ENCODE measurements around the gene CORIN. TPM values are rescaled to one million over a fixed set of nuclear protein-coding genes. Genes with fewer than 3 reads are reported as not detected.

Gene CORIN
- total and polyA plus RNA-seq, 2 donors (not counting 3 experiments of a cell fraction or from before 2014, with no cell fraction given) = 0.07 to 0.40 TPM

GRCh38 chr4:47566566-47566965 is 271.3 kb downstream of the CORIN start:
- Histone ChIP-seq H3K36me3 (ENCODE audit: control insufficient read depth in 2 of 2, extremely low read depth in 1 of 2, insufficient read depth in 2 of 2, low read length in 2 of 2) (peaks cover 0 to 3% of the 10 kb centered on the region in 2 experiments), H3K9me1 (replicated peaks; ENCODE audit: control insufficient read depth, extremely low read depth, insufficient read depth, low read length) (no peaks in the 10 kb centered on the region), H3K4me3 (replicated peaks in 1 of 3; ENCODE audit: insufficient read depth in 1 of 3, low read depth in 1 of 3, low read length in 3 of 3) (no peak overlapping the region), H3K9me3 (replicated peaks; ENCODE audit: control insufficient read depth, insufficient read depth, low read length) (no peaks in the 10 kb centered on the region), H3K9ac (replicated peaks; ENCODE audit: extremely low read depth, insufficient read depth, low read length) (no peak overlapping the region), H3K4me1 (ENCODE audit: control insufficient read depth, extremely low read depth, insufficient read depth, low read length) (peaks cover 2% of the 10 kb centered on the region), H3K27me3 (ENCODE audit: control insufficient read depth in 2 of 2, insufficient read depth in 2 of 2, low read length in 2 of 2) (no peaks in the 10 kb centered on the region), H3K4me2 (ENCODE audit: insufficient read depth, low read length) (no peak overlapping the region), H3K79me2 (ENCODE audit: control insufficient read depth, insufficient read depth, low read length) (no peaks in the 10 kb centered on the region), H3K27ac (ENCODE audit: insufficient read depth, low read depth, low read length) (no peak overlapping the region), H2AFZ (ENCODE audit: low read depth, low read length) (no peak overlapping the region), H4K20me1 (replicated peaks; ENCODE audit: control insufficient read depth, extremely low read depth, insufficient read depth, low read length) (no peaks in the 10 kb centered on the region)
- no TSS peak for BruUV-seq (replicated peaks)
- no peak for DNase-seq (ENCODE audit: low read depth, low spot score)
- POLR2A ChIA-PET = no interaction called here
- no peak for FAIRE-seq
- CTCF ChIA-PET = interaction anchor here (1.1 to 3.3 kb wide), 7 partner anchors 11 to 444 kb away, joined by 3 to 11 read pairs (median 5); partner anchors contain the start of genes ATP10D and COMMD8
- TF ChIP-seq FOS (IDR thresholded peaks at IDR 0.05; ENCODE audit: borderline replicate concordance, insufficient read depth, low read length) (no peak), GATA2 (IDR thresholded peaks at IDR 0.05; ENCODE audit: insufficient read depth, insufficient read length, low read depth, low read length) (no peak), CTCF (IDR thresholded peaks at IDR 0.05; ENCODE audit: extremely low read depth in 1 of 2, insufficient read depth in 1 of 2, low read depth in 1 of 2, low read length in 2 of 2) (no peak)
- intact Hi-C loops (cut with micrococcal nuclease) = loop anchor here (10.0 kb wide), 1 partner anchor 268 kb away; the partner anchor contains the start of gene CORIN
- dilution Hi-C loops (cut with MboI; ENCODE audit: extremely low pct_ligation_motif_present, low sequenced_read_pairs) = no loop called here

DNA sequence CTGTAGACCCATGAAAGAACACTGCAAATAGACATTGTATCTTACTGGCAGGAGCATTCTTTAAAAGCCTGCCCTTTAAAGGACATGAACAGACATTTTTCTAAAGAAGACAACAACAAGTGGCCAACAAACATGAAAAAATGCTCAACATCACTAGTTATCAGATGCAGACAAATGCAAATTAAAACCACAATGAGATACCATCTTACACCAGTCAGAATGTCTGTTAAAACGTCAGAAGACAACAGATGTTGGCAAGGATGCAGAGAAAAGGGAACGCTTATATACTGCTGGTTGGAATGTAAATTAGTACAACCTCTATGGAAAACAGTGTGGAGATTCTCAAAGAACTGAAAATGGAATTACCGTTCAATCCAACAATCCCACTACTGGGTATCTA is 275.6 kb downstream of the CORIN start:
- ChIA-PET POLR2A (no interaction called here), CTCF (no interaction called here)
- Histone ChIP-seq H3K27ac (ENCODE audit: insufficient read depth, low read depth, low read length) (no peak overlapping the region), H3K9ac (replicated peaks; ENCODE audit: extremely low read depth, insufficient read depth, low read length) (no peak overlapping the region), H3K27me3 (ENCODE audit: control insufficient read depth in 2 of 2, insufficient read depth in 2 of 2, low read length in 2 of 2) (no peaks in the 10 kb centered on the region), H3K4me3 (replicated peaks in 1 of 3; ENCODE audit: insufficient read depth in 1 of 3, low read depth in 1 of 3, low read length in 3 of 3) (no peak overlapping the region), H3K4me1 (ENCODE audit: control insufficient read depth, extremely low read depth, insufficient read depth, low read length) (peaks cover 2% of the 10 kb centered on the region), H2AFZ (ENCODE audit: low read depth, low read length) (no peak overlapping the region), H3K4me2 (ENCODE audit: insufficient read depth, low read length) (no peak overlapping the region), H3K36me3 (ENCODE audit: control insufficient read depth in 2 of 2, extremely low read depth in 1 of 2, insufficient read depth in 2 of 2, low read length in 2 of 2) (peaks cover 0 to 2% of the 10 kb centered on the region in 2 experiments), H3K79me2 (ENCODE audit: control insufficient read depth, insufficient read depth, low read length) (no peaks in the 10 kb centered on the region), H3K9me3 (replicated peaks; ENCODE audit: control insufficient read depth, insufficient read depth, low read length) (no peaks in the 10 kb centered on the region), H4K20me1 (replicated peaks; ENCODE audit: control insufficient read depth, extremely low read depth, insufficient read depth, low read length) (no peaks in the 10 kb centered on the region), H3K9me1 (replicated peaks; ENCODE audit: control insufficient read depth, extremely low read depth, insufficient read depth, low read length) (no peaks in the 10 kb centered on the region)
- intact Hi-C loops (cut with micrococcal nuclease) (loop anchor here (10.0 kb wide), 1 partner anchor 273 kb away; the partner anchor contains the start of gene CORIN), dilution Hi-C loops (cut with MboI; ENCODE audit: extremely low pct_ligation_motif_present, low sequenced_read_pairs) (no loop called here)
- TF ChIP-seq FOS (IDR thresholded peaks at IDR 0.05; ENCODE audit: borderline replicate concordance, insufficient read depth, low read length) = no peak
- TF ChIP-seq EZH2 (IDR thresholded peaks at IDR 0.05; ENCODE audit: borderline replicate concordance, low read depth, low read length, severe bottlenecking) = no peak
- TF ChIP-seq MAX (IDR thresholded peaks at IDR 0.05; ENCODE audit: insufficient read depth, insufficient read length) = no peak
- no peak for TF ChIP-seq POLR2AphosphoS5 (IDR thresholded peaks at IDR 0.05; ENCODE audit: insufficient read depth, low read depth, low read length)
- TF ChIP-seq MYC (IDR thresholded peaks at IDR 0.05; ENCODE audit: low read depth, low read length) = no peak
- no peak for TF ChIP-seq CTCF (IDR thresholded peaks at IDR 0.05; ENCODE audit: extremely low read depth in 1 of 2, insufficient read depth in 1 of 2, low read depth in 1 of 2, low read length in 2 of 2)
- no peak for TF ChIP-seq POLR2A (IDR thresholded peaks at IDR 0.05; ENCODE audit: low read depth, low read length)
- TF ChIP-seq JUN (IDR thresholded peaks at IDR 0.05; ENCODE audit: borderline replicate concordance, insufficient read depth, insufficient read length, low read depth) = no peak
- TF ChIP-seq GATA2 (IDR thresholded peaks at IDR 0.05; ENCODE audit: insufficient read depth, insufficient read length, low read depth, low read length) = no peak
- BruUV-seq (replicated peaks) = no TSS peak
- DNase-seq (ENCODE audit: low read depth, low spot score) (no peak), FAIRE-seq (no peak)
